Measurements from ENCODE around the gene WNT3.

The WNT3 gene

DNA sequence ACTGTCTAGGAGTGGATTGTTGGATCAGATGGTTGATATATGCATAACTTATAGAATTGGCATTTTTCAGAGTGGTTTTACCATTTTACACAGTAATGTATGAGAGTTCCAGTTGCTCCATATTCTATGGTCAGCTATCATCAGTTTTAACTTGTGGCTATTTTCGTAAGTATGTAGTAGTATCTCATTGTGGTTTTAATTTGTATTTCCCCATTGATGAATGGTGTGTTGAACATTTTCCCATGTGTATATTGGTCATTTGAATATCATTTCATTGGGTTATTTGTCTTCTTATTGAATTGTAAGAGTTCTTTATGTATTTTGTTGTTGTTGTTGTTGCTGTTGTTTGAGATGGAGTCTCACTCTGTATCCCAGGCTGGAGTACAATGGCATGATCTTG, 39.1 kb upstream of the WNT3 start:
- TF ChIP-seq, protein P1, sequence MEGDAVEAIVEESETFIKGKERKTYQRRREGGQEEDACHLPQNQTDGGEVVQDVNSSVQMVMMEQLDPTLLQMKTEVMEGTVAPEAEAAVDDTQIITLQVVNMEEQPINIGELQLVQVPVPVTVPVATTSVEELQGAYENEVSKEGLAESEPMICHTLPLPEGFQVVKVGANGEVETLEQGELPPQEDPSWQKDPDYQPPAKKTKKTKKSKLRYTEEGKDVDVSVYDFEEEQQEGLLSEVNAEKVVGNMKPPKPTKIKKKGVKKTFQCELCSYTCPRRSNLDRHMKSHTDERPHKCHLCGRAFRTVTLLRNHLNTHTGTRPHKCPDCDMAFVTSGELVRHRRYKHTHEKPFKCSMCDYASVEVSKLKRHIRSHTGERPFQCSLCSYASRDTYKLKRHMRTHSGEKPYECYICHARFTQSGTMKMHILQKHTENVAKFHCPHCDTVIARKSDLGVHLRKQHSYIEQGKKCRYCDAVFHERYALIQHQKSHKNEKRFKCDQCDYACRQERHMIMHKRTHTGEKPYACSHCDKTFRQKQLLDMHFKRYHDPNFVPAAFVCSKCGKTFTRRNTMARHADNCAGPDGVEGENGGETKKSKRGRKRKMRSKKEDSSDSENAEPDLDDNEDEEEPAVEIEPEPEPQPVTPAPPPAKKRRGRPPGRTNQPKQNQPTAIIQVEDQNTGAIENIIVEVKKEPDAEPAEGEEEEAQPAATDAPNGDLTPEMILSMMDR (IDR thresholded peaks at IDR 0.05; ENCODE audit: borderline replicate concordance, insufficient read depth, low read depth, low read length): no peak
- no peak overlapping the region for H3K4me3 ChIP-seq (ENCODE audit: low read depth, low read length)

DNA sequence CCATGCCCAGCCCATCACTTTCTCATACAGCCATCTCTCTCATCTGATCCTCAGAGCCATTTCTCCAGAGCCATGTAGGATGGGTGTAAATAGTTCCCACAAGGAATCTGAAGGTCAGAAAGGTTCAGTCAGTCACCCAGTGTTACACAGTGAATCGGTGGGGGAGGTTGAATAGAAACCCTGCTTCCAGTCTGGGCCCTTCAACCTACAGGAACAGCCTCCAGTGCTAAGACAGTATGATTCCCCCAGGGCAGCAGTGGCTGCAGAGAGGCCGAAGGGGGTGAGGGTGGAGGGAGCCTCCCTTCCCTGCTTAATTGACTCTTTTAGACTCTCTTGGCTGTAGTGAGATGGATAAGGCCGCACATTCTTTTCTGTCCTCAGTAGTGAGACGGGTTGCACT, 36.5 kb upstream of the WNT3 start:
- TF ChIP-seq, protein P1 (IDR thresholded peaks at IDR 0.05; ENCODE audit: borderline replicate concordance, insufficient read depth, low read depth, low read length): no peak
- no peak overlapping the region for H3K4me3 ChIP-seq (ENCODE audit: low read depth, low read length)

DNA sequence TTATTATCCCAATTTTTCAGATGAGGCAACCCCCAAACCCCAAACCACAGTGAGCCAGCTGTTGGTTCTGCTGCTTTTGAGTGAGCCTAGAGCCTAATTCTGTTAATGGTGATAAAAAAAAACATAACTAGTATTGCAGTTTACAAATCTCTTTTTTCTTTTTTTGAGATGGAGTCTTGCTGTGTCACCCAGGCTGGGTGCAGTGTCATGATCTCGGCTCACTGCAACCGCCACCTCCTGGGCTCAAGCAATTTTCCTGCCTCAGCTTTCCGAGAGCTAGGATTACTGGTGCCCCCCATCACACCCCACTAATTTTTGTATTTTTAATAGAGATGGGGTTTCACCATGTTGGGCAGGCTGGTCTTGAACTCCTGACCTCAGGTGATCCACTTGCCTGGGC, 36.0 kb upstream of the WNT3 start:
- no peak overlapping the region for H3K4me3 ChIP-seq (ENCODE audit: low read depth, low read length)
- TF ChIP-seq, protein P1 (IDR thresholded peaks at IDR 0.05; ENCODE audit: borderline replicate concordance, insufficient read depth, low read depth, low read length): no peak

DNA sequence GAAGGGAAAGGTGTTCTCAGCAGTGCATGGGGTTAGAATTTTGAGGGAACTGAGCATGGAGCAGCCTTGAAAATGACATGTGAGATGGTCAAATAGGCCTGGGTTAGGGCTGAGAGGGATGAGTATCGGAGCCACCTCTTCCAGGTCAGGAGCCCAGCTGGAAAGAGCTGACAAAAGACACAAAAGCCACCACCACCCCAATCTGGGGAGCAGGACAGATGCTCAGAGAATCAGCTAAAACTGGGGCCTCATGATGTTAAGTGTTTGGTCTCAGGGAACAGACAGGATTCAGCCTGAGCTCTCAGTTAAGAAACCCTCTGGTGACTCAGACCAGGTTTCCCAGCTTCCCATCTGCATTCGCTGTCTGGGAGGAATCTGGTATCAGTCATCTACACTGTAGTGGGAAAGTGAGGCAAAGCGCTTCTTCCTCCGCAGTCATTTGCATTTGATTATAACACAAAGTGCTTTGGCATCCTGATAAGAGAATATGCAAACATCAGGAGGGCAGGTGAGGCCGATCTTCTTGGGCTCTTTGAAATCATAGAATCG, 35.5 kb upstream of the WNT3 start:
- no peak overlapping the region for H3K4me3 ChIP-seq (ENCODE audit: low read depth, low read length)
- TF ChIP-seq, protein P1 (IDR thresholded peaks at IDR 0.05; ENCODE audit: borderline replicate concordance, insufficient read depth, low read depth, low read length): no peak

DNA sequence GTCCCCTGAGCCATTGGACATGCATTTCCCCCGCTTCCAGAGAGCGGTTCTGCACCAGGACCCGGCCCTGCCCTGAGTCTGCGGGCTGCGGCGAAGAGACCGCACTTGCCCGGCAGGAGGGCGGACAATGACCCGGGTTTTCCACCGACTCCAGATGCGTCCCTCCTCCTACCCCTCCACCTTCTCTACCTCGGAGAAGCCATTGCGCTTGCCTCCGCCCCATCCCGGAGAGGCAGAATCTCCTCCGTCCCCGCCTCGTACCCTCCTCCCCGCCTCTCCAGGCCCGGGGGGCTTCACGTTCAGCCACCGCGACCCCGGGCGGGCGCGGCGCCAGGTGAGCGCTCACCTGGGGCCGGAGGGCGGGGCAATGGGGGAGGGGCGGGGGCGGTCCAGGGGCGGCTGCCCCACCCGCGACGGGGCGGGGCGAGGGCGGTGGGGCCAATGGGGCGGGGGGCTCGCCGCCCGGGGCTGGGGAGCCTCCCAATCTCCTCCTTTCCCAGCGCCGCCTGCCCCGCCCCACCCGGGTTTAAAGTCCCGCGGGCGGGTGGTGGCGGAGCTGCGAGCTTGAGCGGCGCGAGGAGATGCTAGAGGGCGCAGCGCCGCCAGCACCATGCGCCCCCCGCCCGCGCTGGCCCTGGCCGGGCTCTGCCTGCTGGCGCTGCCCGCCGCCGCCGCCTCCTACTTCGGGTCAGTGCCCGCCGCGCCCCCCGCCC, 32.7 kb upstream of the WNT3 start, which contains the start of gene WNT9B:
TSS of gene WNT9B (plus strand) at position 555 of the 713 bp plus-strand sequence. CDS start at position 611, 56 bp downstream.
- no peak within 1 kb of the TSS for H3K4me3 ChIP-seq (ENCODE audit: low read depth, low read length)
- TF ChIP-seq, protein P1 (IDR thresholded peaks at IDR 0.05; ENCODE audit: borderline replicate concordance, insufficient read depth, low read depth, low read length): no peak

DNA sequence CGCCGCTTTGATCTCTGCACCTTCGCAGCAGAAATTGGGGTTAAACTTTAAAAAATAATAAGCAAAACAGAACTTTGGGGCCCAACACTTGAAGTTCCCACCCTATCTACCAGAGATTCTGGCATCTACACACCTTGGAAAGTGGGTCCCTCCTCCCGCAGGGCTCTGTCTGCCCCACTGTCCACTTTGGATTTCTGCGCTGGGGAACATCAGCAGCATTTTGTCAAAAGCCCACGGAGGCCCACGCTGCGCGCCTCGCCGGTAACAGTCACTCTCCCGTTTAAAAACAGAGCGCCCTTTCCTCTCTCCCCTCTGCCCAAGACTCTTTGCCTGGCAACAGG, 32.2 kb upstream of the WNT3 start:
- TF ChIP-seq, protein P1 (IDR thresholded peaks at IDR 0.05; ENCODE audit: borderline replicate concordance, insufficient read depth, low read depth, low read length): no peak
- no peak overlapping the region for H3K4me3 ChIP-seq (ENCODE audit: low read depth, low read length)

DNA sequence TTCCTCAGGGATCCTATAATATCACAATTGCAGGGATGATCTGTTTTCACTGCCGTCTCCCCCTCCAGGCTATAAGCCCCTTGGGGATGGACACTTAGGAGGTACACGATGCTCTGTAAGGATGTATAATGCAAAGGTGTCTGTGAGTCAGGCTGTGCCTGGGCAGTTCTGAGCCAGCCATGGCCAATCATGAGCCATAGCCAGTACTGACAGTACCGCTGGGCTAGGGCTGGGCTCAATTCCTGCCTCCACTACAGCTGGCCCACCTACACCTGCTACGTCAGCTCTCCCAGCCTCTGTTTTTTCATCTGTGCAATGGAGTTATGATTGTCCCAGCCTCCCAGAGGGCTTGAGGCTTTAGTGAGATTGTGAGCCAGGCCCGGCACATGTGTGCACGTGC, 30.0 kb upstream of the WNT3 start:
- TF ChIP-seq, protein P1 (IDR thresholded peaks at IDR 0.05; ENCODE audit: borderline replicate concordance, insufficient read depth, low read depth, low read length): no peak
- H3K4me3 ChIP-seq (ENCODE audit: low read depth, low read length): no peak overlapping the region

All from GM12875 (cell line).